Measurements from ENCODE around the gene ENOPH1. TPM values are rescaled to one million over a fixed set of nuclear protein-coding genes. Genes with fewer than 3 reads are reported as not detected.

ENOPH1 gene
- total and polyA plus RNA-seq, 2 of the 13 experiments (the other 11 are each of a cell fraction or from before 2014, with no cell fraction given): 15.5 to 64.3 TPM

DNA sequence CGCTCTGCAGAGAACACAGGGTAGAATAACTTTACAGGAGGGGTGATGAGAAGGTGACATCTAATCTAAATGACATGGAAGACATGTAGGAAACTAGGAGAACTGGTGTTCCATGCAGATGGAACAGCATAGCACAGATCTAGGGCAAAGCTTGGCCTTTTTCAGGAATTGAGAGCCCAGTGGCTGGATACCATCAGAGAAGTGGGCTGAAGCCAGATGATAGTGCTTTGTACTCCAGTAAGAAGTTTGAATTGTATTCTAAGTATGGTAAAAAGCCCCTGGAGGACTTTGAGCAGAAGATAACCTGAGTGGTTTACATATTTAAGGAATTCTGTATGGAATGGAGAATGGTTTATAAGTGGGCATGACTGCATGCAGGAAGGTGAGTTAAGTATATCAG lies 32.8 kb downstream of the ENOPH1 start:
- no peak overlapping the region for H3K9ac ChIP-seq (ENCODE audit: insufficient read depth, low read depth, low read length)
- DNase-seq (ENCODE audit: low spot score) (no peak), ATAC-seq (no peak), FAIRE-seq (no peak)
- ChIA-PET POLR2A (no interaction called here), CTCF (ENCODE audit: low intra/inter-chr PET ratio, low total read pairs) (interaction anchor here (1.3 to 3.0 kb wide), 3 partner anchors 136 to 339 kb away, joined by 3 to 53 read pairs (median 17); no protein-coding TSS in a partner anchor)
- H3K4me2 ChIP-seq (ENCODE audit: low read depth, low read length): no peak overlapping the region
- peaks cover 4 to 23% of the 10 kb centered on the region in 2 experiments; a peak in 3 of 5 replicates for H3K36me3 ChIP-seq (replicated peaks in 1 of 2; ENCODE audit: control insufficient read depth in 1 of 2, insufficient read depth in 2 of 2, low read length in 2 of 2)
- TF ChIP-seq, protein P1, sequence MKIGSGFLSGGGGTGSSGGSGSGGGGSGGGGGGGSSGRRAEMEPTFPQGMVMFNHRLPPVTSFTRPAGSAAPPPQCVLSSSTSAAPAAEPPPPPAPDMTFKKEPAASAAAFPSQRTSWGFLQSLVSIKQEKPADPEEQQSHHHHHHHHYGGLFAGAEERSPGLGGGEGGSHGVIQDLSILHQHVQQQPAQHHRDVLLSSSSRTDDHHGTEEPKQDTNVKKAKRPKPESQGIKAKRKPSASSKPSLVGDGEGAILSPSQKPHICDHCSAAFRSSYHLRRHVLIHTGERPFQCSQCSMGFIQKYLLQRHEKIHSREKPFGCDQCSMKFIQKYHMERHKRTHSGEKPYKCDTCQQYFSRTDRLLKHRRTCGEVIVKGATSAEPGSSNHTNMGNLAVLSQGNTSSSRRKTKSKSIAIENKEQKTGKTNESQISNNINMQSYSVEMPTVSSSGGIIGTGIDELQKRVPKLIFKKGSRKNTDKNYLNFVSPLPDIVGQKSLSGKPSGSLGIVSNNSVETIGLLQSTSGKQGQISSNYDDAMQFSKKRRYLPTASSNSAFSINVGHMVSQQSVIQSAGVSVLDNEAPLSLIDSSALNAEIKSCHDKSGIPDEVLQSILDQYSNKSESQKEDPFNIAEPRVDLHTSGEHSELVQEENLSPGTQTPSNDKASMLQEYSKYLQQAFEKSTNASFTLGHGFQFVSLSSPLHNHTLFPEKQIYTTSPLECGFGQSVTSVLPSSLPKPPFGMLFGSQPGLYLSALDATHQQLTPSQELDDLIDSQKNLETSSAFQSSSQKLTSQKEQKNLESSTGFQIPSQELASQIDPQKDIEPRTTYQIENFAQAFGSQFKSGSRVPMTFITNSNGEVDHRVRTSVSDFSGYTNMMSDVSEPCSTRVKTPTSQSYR (CRISPR knock-in tag; IDR thresholded peaks at IDR 0.05; ENCODE audit: borderline replicate concordance): no peak
- no peak for TF ChIP-seq MED8 (CRISPR knock-in tag; IDR thresholded peaks at IDR 0.05; ENCODE audit: insufficient replicate concordance)
- TF ChIP-seq, protein P2, sequence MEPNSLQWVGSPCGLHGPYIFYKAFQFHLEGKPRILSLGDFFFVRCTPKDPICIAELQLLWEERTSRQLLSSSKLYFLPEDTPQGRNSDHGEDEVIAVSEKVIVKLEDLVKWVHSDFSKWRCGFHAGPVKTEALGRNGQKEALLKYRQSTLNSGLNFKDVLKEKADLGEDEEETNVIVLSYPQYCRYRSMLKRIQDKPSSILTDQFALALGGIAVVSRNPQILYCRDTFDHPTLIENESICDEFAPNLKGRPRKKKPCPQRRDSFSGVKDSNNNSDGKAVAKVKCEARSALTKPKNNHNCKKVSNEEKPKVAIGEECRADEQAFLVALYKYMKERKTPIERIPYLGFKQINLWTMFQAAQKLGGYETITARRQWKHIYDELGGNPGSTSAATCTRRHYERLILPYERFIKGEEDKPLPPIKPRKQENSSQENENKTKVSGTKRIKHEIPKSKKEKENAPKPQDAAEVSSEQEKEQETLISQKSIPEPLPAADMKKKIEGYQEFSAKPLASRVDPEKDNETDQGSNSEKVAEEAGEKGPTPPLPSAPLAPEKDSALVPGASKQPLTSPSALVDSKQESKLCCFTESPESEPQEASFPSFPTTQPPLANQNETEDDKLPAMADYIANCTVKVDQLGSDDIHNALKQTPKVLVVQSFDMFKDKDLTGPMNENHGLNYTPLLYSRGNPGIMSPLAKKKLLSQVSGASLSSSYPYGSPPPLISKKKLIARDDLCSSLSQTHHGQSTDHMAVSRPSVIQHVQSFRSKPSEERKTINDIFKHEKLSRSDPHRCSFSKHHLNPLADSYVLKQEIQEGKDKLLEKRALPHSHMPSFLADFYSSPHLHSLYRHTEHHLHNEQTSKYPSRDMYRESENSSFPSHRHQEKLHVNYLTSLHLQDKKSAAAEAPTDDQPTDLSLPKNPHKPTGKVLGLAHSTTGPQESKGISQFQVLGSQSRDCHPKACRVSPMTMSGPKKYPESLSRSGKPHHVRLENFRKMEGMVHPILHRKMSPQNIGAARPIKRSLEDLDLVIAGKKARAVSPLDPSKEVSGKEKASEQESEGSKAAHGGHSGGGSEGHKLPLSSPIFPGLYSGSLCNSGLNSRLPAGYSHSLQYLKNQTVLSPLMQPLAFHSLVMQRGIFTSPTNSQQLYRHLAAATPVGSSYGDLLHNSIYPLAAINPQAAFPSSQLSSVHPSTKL (CRISPR knock-in tag; IDR thresholded peaks at IDR 0.05): no peak
- TF ChIP-seq ZNF660 (CRISPR knock-in tag; IDR thresholded peaks at IDR 0.05; ENCODE audit: borderline replicate concordance, low read depth): no peak
- TF ChIP-seq, protein P3, sequence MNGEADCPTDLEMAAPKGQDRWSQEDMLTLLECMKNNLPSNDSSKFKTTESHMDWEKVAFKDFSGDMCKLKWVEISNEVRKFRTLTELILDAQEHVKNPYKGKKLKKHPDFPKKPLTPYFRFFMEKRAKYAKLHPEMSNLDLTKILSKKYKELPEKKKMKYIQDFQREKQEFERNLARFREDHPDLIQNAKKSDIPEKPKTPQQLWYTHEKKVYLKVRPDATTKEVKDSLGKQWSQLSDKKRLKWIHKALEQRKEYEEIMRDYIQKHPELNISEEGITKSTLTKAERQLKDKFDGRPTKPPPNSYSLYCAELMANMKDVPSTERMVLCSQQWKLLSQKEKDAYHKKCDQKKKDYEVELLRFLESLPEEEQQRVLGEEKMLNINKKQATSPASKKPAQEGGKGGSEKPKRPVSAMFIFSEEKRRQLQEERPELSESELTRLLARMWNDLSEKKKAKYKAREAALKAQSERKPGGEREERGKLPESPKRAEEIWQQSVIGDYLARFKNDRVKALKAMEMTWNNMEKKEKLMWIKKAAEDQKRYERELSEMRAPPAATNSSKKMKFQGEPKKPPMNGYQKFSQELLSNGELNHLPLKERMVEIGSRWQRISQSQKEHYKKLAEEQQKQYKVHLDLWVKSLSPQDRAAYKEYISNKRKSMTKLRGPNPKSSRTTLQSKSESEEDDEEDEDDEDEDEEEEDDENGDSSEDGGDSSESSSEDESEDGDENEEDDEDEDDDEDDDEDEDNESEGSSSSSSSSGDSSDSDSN (CRISPR knock-in tag; IDR thresholded peaks at IDR 0.05): no peak
- TF ChIP-seq, protein P4, sequence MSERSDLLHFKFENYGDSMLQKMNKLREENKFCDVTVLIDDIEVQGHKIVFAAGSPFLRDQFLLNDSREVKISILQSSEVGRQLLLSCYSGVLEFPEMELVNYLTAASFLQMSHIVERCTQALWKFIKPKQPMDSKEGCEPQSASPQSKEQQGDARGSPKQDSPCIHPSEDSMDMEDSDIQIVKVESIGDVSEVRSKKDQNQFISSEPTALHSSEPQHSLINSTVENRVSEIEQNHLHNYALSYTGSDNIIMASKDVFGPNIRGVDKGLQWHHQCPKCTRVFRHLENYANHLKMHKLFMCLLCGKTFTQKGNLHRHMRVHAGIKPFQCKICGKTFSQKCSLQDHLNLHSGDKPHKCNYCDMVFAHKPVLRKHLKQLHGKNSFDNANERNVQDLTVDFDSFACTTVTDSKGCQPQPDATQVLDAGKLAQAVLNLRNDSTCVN (CRISPR knock-in tag; IDR thresholded peaks at IDR 0.05; ENCODE audit: borderline replicate concordance): no peak
- no peak for TF ChIP-seq ZNF143 (CRISPR knock-in tag; IDR thresholded peaks at IDR 0.05)
- TF ChIP-seq EED (CRISPR knock-in tag; IDR thresholded peaks at IDR 0.05): no peak
- TF ChIP-seq NR2C2 (CRISPR knock-in tag; IDR thresholded peaks at IDR 0.05; ENCODE audit: borderline replicate concordance): no peak
- no peak for TF ChIP-seq SMYD3 (CRISPR knock-in tag; IDR thresholded peaks at IDR 0.05)
- TF ChIP-seq SYNCRIP (IDR thresholded peaks at IDR 0.05; ENCODE audit: insufficient read depth, low read depth, low read length): no peak
- WGBS (ENCODE audit: low lambda C conversion rate): 97% methylated on average over 1 of the region's 1 CpG
- H4K20me1 ChIP-seq (ENCODE audit: insufficient read depth, low read length): no peaks in the 10 kb centered on the region
- H3K4me3 ChIP-seq (replicated peaks in 1 of 3; ENCODE audit: insufficient read depth in 1 of 3, low read depth in 2 of 3, low read length in 3 of 3): no peak overlapping the region
- H3K9me3 ChIP-seq (ENCODE audit: low read length): no peaks in the 10 kb centered on the region
- H3K27me3 ChIP-seq (ENCODE audit: control insufficient read depth in 1 of 2, insufficient read depth in 2 of 2, low read length in 2 of 2): no peaks in the 10 kb centered on the region
- no peak overlapping the region for H3K27ac ChIP-seq (ENCODE audit: extremely low read length, insufficient read depth, low read length)
- H3K79me2 ChIP-seq (ENCODE audit: insufficient read depth, low read length): no peaks in the 10 kb centered on the region
- in situ Hi-C loops (cut with HindIII; ENCODE audit: extremely low pct_ligation_motif_present, low pct_unique_long_range_greater_than_20kb): loop anchor here (5.0 kb wide), 2 partner anchors 139 to 274 kb away; no protein-coding TSS in a partner anchor
- H3K4me1 ChIP-seq (ENCODE audit: insufficient read depth, low read length): peaks cover 12% of the 10 kb centered on the region
- no TSS peak for BruUV-seq (replicated peaks)
- H2AFZ ChIP-seq (ENCODE audit: low read length): no peak overlapping the region
- intact Hi-C loops (cut with micrococcal nuclease; ENCODE audit: unreplicated experiment): loop anchor here (5.0 kb wide), 2 partner anchors 99 to 114 kb away; partner anchors contain the start of gene TMEM150C
